MCF 10A (cell line): ENCODE data around the gene CACNA2D3. TPM values are rescaled to one million over a fixed set of nuclear protein-coding genes. Genes with fewer than 3 reads are reported as not detected.

Experiments
- BruUV-seq: library from RNA; stranded (reverse); fragments of 400-500 nt; replicated peaks from 2 replicates; lab custom pipeline; 2021; lab: Mats Ljungman, UMichigan
- CTCF ChIA-PET: fragments of 300-600 bp; sonication (Branson Sonifier 250); formaldehyde crosslinking; extraction: SDS; loops from one replicate; lab custom pipeline; 2021; ENCODE audit warnings: antibody characterized with exemption, inconsistent platforms; lab: Yijun Ruan, JAX
- POLR2A ChIA-PET: fragments of 300-600, 350-650 bp; sonication (Branson Sonifier 250); formaldehyde crosslinking; extraction: SDS; loops from one replicate; lab custom pipeline; 2020; ENCODE audit warnings: antibody characterized with exemption, inconsistent platforms; lab: Yijun Ruan, JAX
- DNase-seq: peaks from one replicate; pipeline ENCODE4 v3.0.0-alpha.2; 2018; ENCODE audit not compliant: unreplicated experiment
- H3K27ac Mint-ChIP-seq: one replicate; pipeline ENCODE4 v1.8.0; 2022; ENCODE audit warnings: mild to moderate bottlenecking, low read depth, mixed read lengths; ENCODE audit not compliant: unreplicated experiment
- H3K27me3 Mint-ChIP-seq: one replicate; pipeline ENCODE4 v1.8.0; 2022; ENCODE audit warnings: mixed read lengths; ENCODE audit not compliant: insufficient read depth, unreplicated experiment
- H3K36me3 Mint-ChIP-seq: one replicate; pipeline ENCODE4 v1.8.0; 2022; ENCODE audit warnings: mild to moderate bottlenecking, moderate library complexity, mixed read lengths; ENCODE audit not compliant: insufficient read depth, unreplicated experiment
- H3K4me1 Mint-ChIP-seq: one replicate; pipeline ENCODE4 v1.8.0; 2022; ENCODE audit warnings: mixed read lengths; ENCODE audit not compliant: insufficient read depth, unreplicated experiment
- H3K4me3 Mint-ChIP-seq: one replicate; pipeline ENCODE4 v1.8.0; 2022; ENCODE audit warnings: mild to moderate bottlenecking, moderate library complexity, mixed read lengths; ENCODE audit not compliant: unreplicated experiment
- H3K9me3 Mint-ChIP-seq: one replicate; pipeline ENCODE4 v1.8.0; 2022; ENCODE audit warnings: mixed read lengths; ENCODE audit not compliant: unreplicated experiment
- intact Hi-C: fragments of 100-400 bp; cut with micrococcal nuclease; formaldehyde crosslinking; loops from 2 replicates; pipeline ENCODE4 v1.14.1; 2022
- total RNA-seq: library from RNA; stranded (reverse); gene quantifications from 2 replicates; pipeline ENCODE4 v1.2.3, GENCODE V29; 2022
- TF ChIP-seq, protein P1 (sequence below): fragments of 200-600 bp; IDR thresholded peaks from one replicate; pipeline ENCODE4 v1.8.0; 2022; ENCODE audit warnings: antibody characterized with exemption, mild to moderate bottlenecking; ENCODE audit not compliant: unreplicated experiment

Gene CACNA2D3
- total RNA-seq, 1 experiment from 2014 or later, result 2.3 TPM

DNA sequence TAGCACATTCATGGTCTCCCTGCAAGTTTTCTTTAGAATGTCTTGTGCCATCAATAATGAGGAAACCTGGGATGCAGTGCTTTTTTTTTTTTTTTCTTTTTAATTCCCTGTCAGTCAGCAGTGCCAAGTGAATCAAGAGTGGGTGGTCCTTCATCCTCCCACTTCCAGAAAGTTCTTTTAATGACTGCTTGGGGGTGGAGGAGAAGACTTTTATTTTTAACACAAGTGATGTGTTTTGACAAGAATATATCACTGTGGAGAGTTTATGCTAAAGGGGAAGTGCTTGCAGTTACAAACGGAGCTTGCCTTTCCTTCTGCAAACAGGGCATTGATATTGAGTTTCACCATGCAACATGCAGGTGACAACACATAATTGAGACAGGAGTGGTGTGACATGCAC is 69.7 kb downstream of the CACNA2D3 start:
- CTCF ChIA-PET, result interaction anchor here (0.8 kb wide), 1 partner anchor 253 kb away, joined by 3 read pairs; no protein-coding TSS in a partner anchor
- H3K9me3 Mint-ChIP-seq, result no peaks in the 10 kb centered on the region
- no peaks in the 10 kb centered on the region for H3K27me3 Mint-ChIP-seq

GRCh38 chr3:54193093-54193492 is 70.7 kb downstream of the CACNA2D3 start:
- intact Hi-C loops, result no loop called here
- Mint-ChIP-seq H3K4me3 (no peak overlapping the region), H3K27me3 (no peaks in the 10 kb centered on the region), H3K36me3 (no peaks in the 10 kb centered on the region), H3K4me1 (no peaks in the 10 kb centered on the region), H3K9me3 (no peaks in the 10 kb centered on the region), H3K27ac (no peak overlapping the region)
- TF ChIP-seq, protein P1, sequence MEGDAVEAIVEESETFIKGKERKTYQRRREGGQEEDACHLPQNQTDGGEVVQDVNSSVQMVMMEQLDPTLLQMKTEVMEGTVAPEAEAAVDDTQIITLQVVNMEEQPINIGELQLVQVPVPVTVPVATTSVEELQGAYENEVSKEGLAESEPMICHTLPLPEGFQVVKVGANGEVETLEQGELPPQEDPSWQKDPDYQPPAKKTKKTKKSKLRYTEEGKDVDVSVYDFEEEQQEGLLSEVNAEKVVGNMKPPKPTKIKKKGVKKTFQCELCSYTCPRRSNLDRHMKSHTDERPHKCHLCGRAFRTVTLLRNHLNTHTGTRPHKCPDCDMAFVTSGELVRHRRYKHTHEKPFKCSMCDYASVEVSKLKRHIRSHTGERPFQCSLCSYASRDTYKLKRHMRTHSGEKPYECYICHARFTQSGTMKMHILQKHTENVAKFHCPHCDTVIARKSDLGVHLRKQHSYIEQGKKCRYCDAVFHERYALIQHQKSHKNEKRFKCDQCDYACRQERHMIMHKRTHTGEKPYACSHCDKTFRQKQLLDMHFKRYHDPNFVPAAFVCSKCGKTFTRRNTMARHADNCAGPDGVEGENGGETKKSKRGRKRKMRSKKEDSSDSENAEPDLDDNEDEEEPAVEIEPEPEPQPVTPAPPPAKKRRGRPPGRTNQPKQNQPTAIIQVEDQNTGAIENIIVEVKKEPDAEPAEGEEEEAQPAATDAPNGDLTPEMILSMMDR, result no peak
- CTCF ChIA-PET, result interaction anchor here (0.8 kb wide), 1 partner anchor 254 kb away, joined by 3 read pairs; no protein-coding TSS in a partner anchor
- POLR2A ChIA-PET, result interaction anchor here (1.2 kb wide), 1 partner anchor 40 kb away, joined by 3 read pairs; no protein-coding TSS in a partner anchor
- BruUV-seq, result no TSS peak
- DNase-seq, result no peak

More for the DNA sequence above, 69.7 kb downstream of the CACNA2D3 start:
- DNase-seq, result no peak
- no peaks in the 10 kb centered on the region for H3K4me1 Mint-ChIP-seq
- intact Hi-C loops, result no loop called here
- no peak overlapping the region for H3K4me3 Mint-ChIP-seq
- POLR2A ChIA-PET, result no interaction called here
- TF ChIP-seq, protein P1, result no peak
- H3K36me3 Mint-ChIP-seq, result no peaks in the 10 kb centered on the region
- no TSS peak for BruUV-seq
- H3K27ac Mint-ChIP-seq, result no peak overlapping the region

DNA sequence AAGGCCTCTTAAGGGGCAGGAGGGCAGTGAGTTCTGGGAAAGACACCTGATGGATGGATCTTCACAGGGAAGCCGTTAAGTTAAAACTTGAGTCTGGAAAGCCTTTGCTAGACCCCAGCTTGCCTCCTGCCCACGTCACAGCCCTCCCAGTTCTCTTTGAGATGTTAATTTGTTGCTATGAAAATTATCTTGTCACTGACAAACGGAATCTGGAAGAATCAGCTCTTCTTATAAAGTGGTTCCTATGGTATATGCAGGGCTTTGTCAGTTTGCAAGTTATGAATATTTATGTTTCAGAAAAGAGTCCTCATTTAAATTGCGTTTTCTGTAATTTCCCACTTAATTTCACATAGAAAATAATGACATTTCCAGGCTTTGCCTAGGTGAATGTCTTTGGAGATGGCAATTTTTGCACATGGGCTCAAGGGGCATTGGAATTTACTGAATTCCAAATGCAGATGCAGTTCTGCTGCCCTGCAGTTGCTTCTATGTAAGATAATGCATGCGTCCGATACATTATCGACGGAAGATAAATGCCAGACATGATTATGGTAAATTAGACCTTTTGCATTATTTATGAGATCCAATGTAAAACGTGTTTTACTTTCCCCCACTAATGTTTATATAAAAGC is 74.1 kb downstream of the CACNA2D3 start:
- no peaks in the 10 kb centered on the region for H3K9me3 Mint-ChIP-seq
- no peaks in the 10 kb centered on the region for H3K27me3 Mint-ChIP-seq
- no TSS peak for BruUV-seq
- no peaks in the 10 kb centered on the region for H3K36me3 Mint-ChIP-seq
- ChIA-PET CTCF (interaction anchor here (0.6 kb wide), 1 partner anchor 28 kb away, joined by 3 read pairs; no protein-coding TSS in a partner anchor), POLR2A (no interaction called here)
- TF ChIP-seq, protein P1, result no peak
- no peaks in the 10 kb centered on the region for H3K4me1 Mint-ChIP-seq
- no peak overlapping the region for H3K4me3 Mint-ChIP-seq
- intact Hi-C loops, result no loop called here
- no peak overlapping the region for H3K27ac Mint-ChIP-seq
- no peak for DNase-seq

DNA sequence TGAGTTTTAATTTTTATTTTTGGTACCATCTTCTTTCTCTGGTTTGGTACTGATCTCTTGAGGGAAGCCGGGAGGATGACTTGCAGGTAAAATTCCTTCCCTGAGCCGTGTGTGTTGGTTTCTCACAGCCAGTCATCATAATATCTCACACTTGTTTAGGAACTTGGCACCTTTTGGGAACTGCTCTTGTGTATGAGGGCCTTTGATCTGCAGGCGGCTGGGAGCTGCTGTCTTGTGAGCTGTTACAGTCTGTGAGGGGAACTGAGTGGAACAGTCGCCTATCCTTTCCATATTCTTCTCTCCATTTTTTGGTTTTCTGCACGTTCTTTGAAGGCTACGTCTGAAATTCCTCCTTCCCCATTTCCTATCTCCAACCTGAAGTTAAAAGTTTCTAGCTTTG is 75.2 kb downstream of the CACNA2D3 start:
- no TSS peak for BruUV-seq
- no peaks in the 10 kb centered on the region for H3K9me3 Mint-ChIP-seq

More for the DNA sequence above, 75.2 kb downstream of the CACNA2D3 start:
- Mint-ChIP-seq H3K27ac (no peak overlapping the region), H3K4me1 (no peaks in the 10 kb centered on the region), H3K27me3 (no peaks in the 10 kb centered on the region), H3K4me3 (no peak overlapping the region), H3K36me3 (no peaks in the 10 kb centered on the region)
- CTCF ChIA-PET, result no interaction called here
- TF ChIP-seq, protein P1, result no peak
- POLR2A ChIA-PET, result no interaction called here
- intact Hi-C loops, result no loop called here
- no peak for DNase-seq
